Adipocyte (in vitro differentiated cells): Measurements from ENCODE around the gene DHFR.

Experiments
- DNase-seq: peaks from one replicate; pipeline ENCODE4 v3.0.0-alpha.2; 2015; ENCODE audit warnings: low read depth
- H3K27me3 ChIP-seq: replicated peaks from 2 replicates; pipeline ENCODE4 v1.7.0; 2013; ENCODE audit warnings: mild to moderate bottlenecking, low read length, moderate library complexity; ENCODE audit not compliant: control insufficient read depth, insufficient read depth
- H3K36me3 ChIP-seq: 2 replicates; pipeline ENCODE4 v1.7.0; 2013; ENCODE audit warnings: low read length, mild to moderate bottlenecking, moderate library complexity; ENCODE audit not compliant: control insufficient read depth, insufficient read depth, severe bottlenecking
- H3K4me1 ChIP-seq: 2 replicates; pipeline ENCODE4 v1.7.0; 2013; ENCODE audit warnings: mild to moderate bottlenecking, low read length, moderate library complexity; ENCODE audit not compliant: control insufficient read depth, insufficient read depth
- H3K4me3 ChIP-seq: 2 replicates; pipeline ENCODE4 v1.7.0; 2013; ENCODE audit warnings: mild to moderate bottlenecking, low read length, moderate library complexity
- H3K9ac ChIP-seq: 2 replicates; pipeline ENCODE4 v1.7.0; 2013; ENCODE audit warnings: mild to moderate bottlenecking, low read length, moderate library complexity
- H3K9me3 ChIP-seq: 2 replicates; pipeline ENCODE4 v1.7.0; 2013; ENCODE audit warnings: mild to moderate bottlenecking, low read length, moderate library complexity; ENCODE audit not compliant: control insufficient read depth

Gene DHFR

DNA sequence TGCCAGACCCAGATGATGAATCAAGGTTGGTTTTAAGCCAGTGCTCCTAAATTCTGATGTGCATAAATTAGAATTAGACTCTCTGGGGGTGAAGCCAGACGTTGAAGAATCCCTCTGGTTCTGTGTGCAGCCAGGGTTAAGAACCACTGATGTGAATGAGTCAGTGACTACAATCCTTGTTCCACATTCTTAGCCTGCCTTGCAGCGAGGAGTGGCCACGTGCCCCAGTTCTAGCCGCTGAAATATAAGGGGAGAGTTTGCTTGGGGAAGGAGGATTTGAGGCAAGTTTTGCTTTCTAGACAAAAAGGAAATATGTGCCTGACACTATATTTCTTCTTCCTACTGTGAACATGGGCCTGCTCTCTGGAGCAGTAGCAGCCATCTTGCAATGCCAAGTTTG is 34.6 kb downstream of the DHFR start:
- Histone ChIP-seq H3K4me1 (no peaks in the 10 kb centered on the region), H3K9ac (no peak overlapping the region), H3K36me3 (no peaks in the 10 kb centered on the region), H3K9me3 (no peaks in the 10 kb centered on the region), H3K4me3 (no peak overlapping the region), H3K27me3 (no peaks in the 10 kb centered on the region)
- no peak for DNase-seq

DNA sequence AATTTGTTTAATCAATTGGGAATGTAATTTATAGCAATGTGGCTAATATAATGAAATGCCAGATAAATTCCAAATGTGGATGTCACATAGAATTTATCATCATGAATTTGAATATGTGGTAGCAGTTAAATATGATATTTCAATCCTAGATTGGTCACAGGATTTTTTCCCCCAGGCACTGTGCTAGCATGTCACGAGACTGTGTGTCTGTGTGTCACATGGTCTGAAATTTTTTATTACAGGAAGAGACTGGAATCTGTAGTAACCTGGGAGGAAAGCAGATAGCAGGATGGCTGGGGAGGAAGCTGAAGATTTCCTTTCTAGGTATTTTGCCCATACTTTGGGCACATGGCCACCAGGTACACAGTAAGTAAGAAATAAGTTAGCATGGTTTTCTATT is 35.7 kb downstream of the DHFR start:
- H3K4me1 ChIP-seq, result no peaks in the 10 kb centered on the region
- H3K9me3 ChIP-seq, result no peaks in the 10 kb centered on the region
- H3K4me3 ChIP-seq, result no peak overlapping the region
- no peak overlapping the region for H3K9ac ChIP-seq
- no peaks in the 10 kb centered on the region for H3K27me3 ChIP-seq
- H3K36me3 ChIP-seq, result no peaks in the 10 kb centered on the region
- DNase-seq, result no peak

GRCh38 chr5:80618438-80618837 is 36.3 kb downstream of the DHFR start:
- Histone ChIP-seq H3K4me3 (no peak overlapping the region), H3K4me1 (no peaks in the 10 kb centered on the region), H3K9me3 (no peaks in the 10 kb centered on the region), H3K36me3 (no peaks in the 10 kb centered on the region), H3K27me3 (no peaks in the 10 kb centered on the region), H3K9ac (no peak overlapping the region)
- no peak for DNase-seq

GRCh38 chr5:80615266-80615914 is 39.4 kb downstream of the DHFR start:
- no peaks in the 10 kb centered on the region for H3K4me1 ChIP-seq
- no peak for DNase-seq
- no peaks in the 10 kb centered on the region for H3K9me3 ChIP-seq
- no peak overlapping the region for H3K4me3 ChIP-seq
- H3K36me3 ChIP-seq, result no peaks in the 10 kb centered on the region
- H3K27me3 ChIP-seq, result no peaks in the 10 kb centered on the region
- H3K9ac ChIP-seq, result no peak overlapping the region

DNA sequence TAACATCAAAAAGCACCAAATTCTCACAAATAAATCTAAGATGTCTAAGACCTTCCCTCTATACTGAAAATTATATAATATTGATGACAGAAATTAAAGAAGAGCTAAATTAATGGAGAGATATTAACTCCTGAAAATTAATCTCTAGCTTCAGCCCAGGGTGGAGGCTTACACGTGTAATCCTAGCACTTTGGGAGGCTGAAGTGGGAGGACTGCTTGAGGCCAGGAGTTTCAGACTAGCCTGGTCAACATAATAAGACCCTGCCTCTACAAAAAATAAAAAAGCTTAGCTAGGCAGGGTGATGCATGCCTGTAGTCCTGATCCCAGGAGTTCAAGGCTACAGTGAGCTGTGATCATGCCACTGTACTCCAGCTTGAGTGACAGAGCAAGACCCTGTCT is 45.1 kb downstream of the DHFR start:
- Histone ChIP-seq H3K9me3 (peaks cover 5% of the 10 kb centered on the region), H3K36me3 (no peaks in the 10 kb centered on the region), H3K4me1 (no peaks in the 10 kb centered on the region), H3K27me3 (no peaks in the 10 kb centered on the region), H3K4me3 (no peak overlapping the region), H3K9ac (no peak overlapping the region)
- DNase-seq, result no peak

DNA sequence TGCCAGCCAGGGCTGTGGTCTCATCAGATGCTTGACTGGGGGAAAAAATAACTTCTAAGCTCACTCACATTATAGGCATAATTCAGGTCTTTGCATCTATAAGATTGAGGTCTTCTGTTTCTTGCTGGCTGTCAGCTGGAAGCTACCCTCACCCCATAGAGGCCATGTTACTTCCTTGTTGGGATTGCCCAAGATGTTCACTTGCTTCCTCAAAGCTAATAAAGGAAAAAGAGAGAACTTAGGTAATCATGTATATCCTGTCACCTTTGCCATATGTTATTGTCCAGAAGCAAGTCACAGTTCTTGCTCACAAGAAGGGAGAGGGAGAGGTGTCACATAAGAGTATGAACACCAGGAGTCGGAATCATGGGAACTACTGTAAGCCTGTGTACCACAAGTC is 46.1 kb downstream of the DHFR start:
- Histone ChIP-seq H3K36me3 (no peaks in the 10 kb centered on the region), H3K9me3 (peaks cover 5% of the 10 kb centered on the region), H3K4me1 (no peaks in the 10 kb centered on the region), H3K4me3 (no peak overlapping the region), H3K27me3 (no peaks in the 10 kb centered on the region), H3K9ac (no peak overlapping the region)
- no peak for DNase-seq

DNA sequence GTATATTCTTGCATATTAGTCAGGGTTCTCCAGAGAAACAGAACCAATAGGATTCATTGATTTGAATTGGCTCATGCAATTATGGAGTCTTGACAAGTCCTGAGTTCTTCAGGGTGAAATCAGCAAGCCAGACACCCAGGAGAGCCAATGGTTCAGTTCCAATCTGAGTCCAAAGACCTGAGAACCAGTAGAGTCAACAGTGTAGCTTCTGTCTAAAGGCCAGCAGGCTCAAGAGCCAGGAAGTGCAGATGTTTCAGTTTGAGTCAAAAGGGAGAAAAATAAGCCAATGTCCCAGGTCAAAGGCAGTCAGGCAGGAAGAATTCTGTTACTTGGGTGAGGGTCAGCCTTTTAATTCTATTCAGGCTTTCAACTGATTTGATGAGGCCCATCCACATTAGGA is 47.0 kb downstream of the DHFR start:
- Histone ChIP-seq H3K9ac (no peak overlapping the region), H3K4me3 (no peak overlapping the region), H3K4me1 (no peaks in the 10 kb centered on the region), H3K36me3 (no peaks in the 10 kb centered on the region), H3K27me3 (no peaks in the 10 kb centered on the region), H3K9me3 (peaks cover 5% of the 10 kb centered on the region)
- no peak for DNase-seq

DNA sequence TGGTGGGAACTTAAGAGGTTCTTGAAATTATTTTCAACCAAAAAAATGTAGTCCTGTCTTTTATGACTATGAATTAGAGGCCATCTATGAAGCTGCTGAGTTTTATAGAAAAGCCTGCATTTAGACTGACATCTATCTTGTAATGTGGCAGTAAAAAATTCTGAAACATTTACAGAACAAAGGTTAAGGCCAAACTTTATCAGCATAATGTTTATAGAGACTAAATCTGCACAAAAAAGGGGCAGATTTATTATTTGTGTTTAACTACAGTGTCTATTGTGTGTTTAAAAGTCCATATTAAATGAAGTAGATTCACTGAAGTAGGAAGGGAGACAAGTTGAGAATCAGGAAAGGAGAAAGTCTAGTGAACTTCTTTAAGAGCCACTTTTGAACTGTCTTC is 47.4 kb downstream of the DHFR start:
- no peaks in the 10 kb centered on the region for H3K4me1 ChIP-seq
- no peaks in the 10 kb centered on the region for H3K27me3 ChIP-seq
- H3K36me3 ChIP-seq, result no peaks in the 10 kb centered on the region
- H3K4me3 ChIP-seq, result no peak overlapping the region
- H3K9me3 ChIP-seq, result peaks cover 5% of the 10 kb centered on the region
- H3K9ac ChIP-seq, result no peak overlapping the region
- DNase-seq, result no peak

GRCh38 chr5:80600943-80601693 is 53.7 kb downstream of the DHFR start:
- Histone ChIP-seq H3K9ac (no peak overlapping the region), H3K4me3 (no peak overlapping the region), H3K36me3 (no peaks in the 10 kb centered on the region), H3K4me1 (no peaks in the 10 kb centered on the region), H3K9me3 (no peaks in the 10 kb centered on the region), H3K27me3 (no peaks in the 10 kb centered on the region)
- DNase-seq, result no peak

- no peaks in the 10 kb centered on the region for H3K9me3 ChIP-seq
Observed at GRCh38 chr5:80597500-80597899, 57.3 kb downstream of the DHFR start.

DNA sequence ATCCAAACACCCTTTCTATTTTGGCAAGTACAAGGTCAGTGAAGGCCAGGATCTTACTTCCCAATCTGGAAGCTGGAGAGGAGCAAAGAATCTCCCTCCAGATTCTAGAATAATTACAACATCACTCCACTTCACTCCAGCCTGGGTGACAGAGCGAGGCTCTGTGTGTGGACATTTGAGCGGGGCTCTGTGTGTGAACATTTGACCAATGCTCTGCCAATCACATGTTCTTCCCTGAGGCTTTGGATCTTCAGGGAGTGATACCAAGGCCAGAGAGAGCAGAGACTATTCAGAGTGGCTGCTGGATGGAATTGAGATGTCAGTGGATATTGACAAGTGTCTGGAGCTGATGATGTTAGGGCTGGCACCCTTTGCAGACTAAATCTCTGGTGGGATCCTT is 60.0 kb downstream of the DHFR start:
- Histone ChIP-seq H3K4me3 (no peak overlapping the region), H3K36me3 (no peaks in the 10 kb centered on the region), H3K9ac (no peak overlapping the region), H3K4me1 (peaks cover 7% of the 10 kb centered on the region), H3K9me3 (no peaks in the 10 kb centered on the region), H3K27me3 (no peaks in the 10 kb centered on the region)
- no peak for DNase-seq

More at GRCh38 chr5:80597500-80597899, 57.3 kb downstream of the DHFR start:
- H3K27me3 ChIP-seq, result no peaks in the 10 kb centered on the region
- DNase-seq, result no peak
- no peak overlapping the region for H3K9ac ChIP-seq
- H3K4me3 ChIP-seq, result no peak overlapping the region
- H3K36me3 ChIP-seq, result no peaks in the 10 kb centered on the region
- H3K4me1 ChIP-seq, result peaks cover 7% of the 10 kb centered on the region
